HG03439 (cell line): ENCODE data around the gene CRADD.

Source experiments
- ATAC-seq: cut with Tn5 transposase; IDR thresholded peaks from one replicate; pipeline ENCODE4 v1.9.1; 2021; ENCODE audit warnings: mild to moderate bottlenecking, moderate library complexity; ENCODE audit not compliant: unreplicated experiment

Gene CRADD

GRCh38 chr12:93804392-93805179, 127.4 kb downstream of the CRADD start:
- no peak for ATAC-seq

GRCh38 chr12:93805736-93806141, 128.6 kb downstream of the CRADD start:
- no peak for ATAC-seq

- ATAC-seq: no peak
These were observed 130.2 kb downstream of the CRADD start for GRCh38 chr12:93807354-93807753.

- no peak for ATAC-seq
These were observed 131.2 kb downstream of the CRADD start for GRCh38 chr12:93808169-93808899.

GRCh38 chr12:93812626-93813025, 135.5 kb downstream of the CRADD start:
- ATAC-seq: no peak

GRCh38 chr12:93813186-93813585, 136.0 kb downstream of the CRADD start:
- no peak for ATAC-seq

GRCh38 chr12:93813972-93814821, 137.0 kb downstream of the CRADD start:
- no peak for ATAC-seq

- no peak for ATAC-seq
These were observed 141.4 kb downstream of the CRADD start for GRCh38 chr12:93818488-93819049.

GRCh38 chr12:93819050-93819491, 141.9 kb downstream of the CRADD start:
- no peak for ATAC-seq

- ATAC-seq: no peak
These were observed 146.6 kb downstream of the CRADD start for GRCh38 chr12:93823616-93824391.

- ATAC-seq: no peak
These were observed 147.6 kb downstream of the CRADD start for GRCh38 chr12:93824514-93825500.

GRCh38 chr12:93825501-93825888, 148.3 kb downstream of the CRADD start:
- ATAC-seq: no peak

GRCh38 chr12:93825931-93826555, 148.9 kb downstream of the CRADD start:
- no peak for ATAC-seq

GRCh38 chr12:93827179-93827578, 150.0 kb downstream of the CRADD start:
- ATAC-seq: no peak

GRCh38 chr12:93827669-93828068, 150.5 kb downstream of the CRADD start:
- no peak for ATAC-seq

GRCh38 chr12:93829016-93829415, 151.8 kb downstream of the CRADD start:
- no peak for ATAC-seq

GRCh38 chr12:93831374-93831773, 154.2 kb downstream of the CRADD start:
- no peak for ATAC-seq

- ATAC-seq: no peak
These were observed 155.0 kb downstream of the CRADD start for GRCh38 chr12:93832131-93832530.

- ATAC-seq: no peak
These were observed 156.8 kb downstream of the CRADD start for GRCh38 chr12:93833946-93834345.
